Measurements from ENCODE around the gene SNED1.

- TF ChIP-seq, protein P1, sequence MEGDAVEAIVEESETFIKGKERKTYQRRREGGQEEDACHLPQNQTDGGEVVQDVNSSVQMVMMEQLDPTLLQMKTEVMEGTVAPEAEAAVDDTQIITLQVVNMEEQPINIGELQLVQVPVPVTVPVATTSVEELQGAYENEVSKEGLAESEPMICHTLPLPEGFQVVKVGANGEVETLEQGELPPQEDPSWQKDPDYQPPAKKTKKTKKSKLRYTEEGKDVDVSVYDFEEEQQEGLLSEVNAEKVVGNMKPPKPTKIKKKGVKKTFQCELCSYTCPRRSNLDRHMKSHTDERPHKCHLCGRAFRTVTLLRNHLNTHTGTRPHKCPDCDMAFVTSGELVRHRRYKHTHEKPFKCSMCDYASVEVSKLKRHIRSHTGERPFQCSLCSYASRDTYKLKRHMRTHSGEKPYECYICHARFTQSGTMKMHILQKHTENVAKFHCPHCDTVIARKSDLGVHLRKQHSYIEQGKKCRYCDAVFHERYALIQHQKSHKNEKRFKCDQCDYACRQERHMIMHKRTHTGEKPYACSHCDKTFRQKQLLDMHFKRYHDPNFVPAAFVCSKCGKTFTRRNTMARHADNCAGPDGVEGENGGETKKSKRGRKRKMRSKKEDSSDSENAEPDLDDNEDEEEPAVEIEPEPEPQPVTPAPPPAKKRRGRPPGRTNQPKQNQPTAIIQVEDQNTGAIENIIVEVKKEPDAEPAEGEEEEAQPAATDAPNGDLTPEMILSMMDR (IDR thresholded peaks at IDR 0.05; ENCODE audit: low read length): no peak
- no peak for TF ChIP-seq EZH2 (optimal IDR thresholded peaks at IDR 0.05; ENCODE audit: low read depth, low read length)
These were observed 31.3 kb upstream of the SNED1 start for GRCh38 chr2:240966906-240967680.
